Measurements from ENCODE around the gene SMC4.

DNA sequence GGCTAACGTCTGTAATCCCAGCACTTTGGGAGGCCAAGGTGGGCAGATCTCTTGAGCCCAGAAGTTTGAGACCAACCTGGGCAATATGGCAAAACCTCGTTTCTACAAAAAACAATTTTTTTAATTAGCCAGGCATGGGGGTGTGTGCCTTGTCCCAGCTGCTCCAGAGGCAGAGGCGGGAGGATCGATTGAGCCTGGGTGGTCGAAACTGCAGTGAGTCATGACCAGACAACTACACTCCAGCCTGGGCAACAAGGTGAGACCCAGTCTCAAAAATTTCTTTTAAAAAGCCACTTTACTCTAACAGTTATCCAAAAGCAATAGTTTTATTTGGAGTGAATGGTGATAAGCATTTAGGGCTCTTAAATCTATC lies 37.6 kb downstream of the SMC4 start:
- TF ChIP-seq CTCF (IDR thresholded peaks at IDR 0.05) (no peak), POLR2A (IDR thresholded peaks at IDR 0.05) (no peak)

Measured in body of pancreas (tissue), 4 donors.